Chondrocyte (in vitro differentiated cells): Measurements from ENCODE around the gene HNMT. TPM values are rescaled to one million over a fixed set of nuclear protein-coding genes. Genes with fewer than 3 reads are reported as not detected.

Experiments
- DNase-seq: peaks from one replicate; pipeline ENCODE4 v3.0.0; 2021; ENCODE audit warnings: mixed read lengths, low spot score
- H3K27ac Mint-ChIP-seq: one replicate; pipeline ENCODE4 v1.8.0; 2021; ENCODE audit warnings: mild to moderate bottlenecking, moderate library complexity, mixed read lengths; ENCODE audit not compliant: unreplicated experiment
- H3K27me3 Mint-ChIP-seq: 2 replicates; pipeline ENCODE4 v1.8.0; 2021; ENCODE audit warnings: low read depth, mixed read lengths
- H3K36me3 Mint-ChIP-seq: 2 replicates; pipeline ENCODE4 v1.8.0; 2021; ENCODE audit warnings: low read depth, mixed read lengths
- H3K4me1 Mint-ChIP-seq: 2 replicates; pipeline ENCODE4 v1.8.0; 2021; ENCODE audit warnings: low read depth, mild to moderate bottlenecking, mixed read lengths
- H3K4me3 Mint-ChIP-seq: one replicate; pipeline ENCODE4 v1.8.0; 2021; ENCODE audit warnings: mild to moderate bottlenecking, moderate library complexity, mixed read lengths; ENCODE audit not compliant: unreplicated experiment
- H3K9me3 Mint-ChIP-seq: 2 replicates; pipeline ENCODE4 v1.8.0; 2021; ENCODE audit warnings: low read depth, mixed read lengths
- total RNA-seq: library from RNA; stranded (reverse); gene quantifications from 3 replicates; pipeline ENCODE4 v1.2.1, GENCODE V29; 2021
- TF ChIP-seq, protein P1 (sequence below): fragments of 200-600 bp; sonication (generic); IDR thresholded peaks from 2 replicates; pipeline ENCODE4 v1.5.0; 2021; ENCODE audit warnings: antibody characterized with exemption, mild to moderate bottlenecking, moderate library complexity

The HNMT gene
- total RNA-seq, 1 donor from 2014 or later = 4.6 TPM

DNA sequence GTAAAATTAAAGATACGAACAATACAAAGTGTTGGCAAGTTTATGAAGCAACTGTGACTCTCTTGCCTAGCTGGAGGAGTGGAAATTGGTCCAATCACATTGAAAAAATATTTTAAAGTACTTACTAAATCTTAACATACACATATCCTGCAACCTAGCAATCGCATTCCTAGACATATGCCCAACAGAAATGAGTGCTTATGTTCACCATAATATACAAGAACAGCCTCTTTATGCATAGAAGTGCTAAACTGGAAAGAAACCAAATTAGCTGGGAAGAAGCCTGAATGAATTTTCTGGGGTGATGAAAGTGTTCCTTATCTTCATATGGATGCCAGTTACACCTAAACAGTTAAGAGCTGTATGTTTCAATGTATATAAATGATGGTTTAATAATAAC is 98.9 kb downstream of the HNMT start:
- Mint-ChIP-seq H3K4me1 (no peaks in the 10 kb centered on the region), H3K36me3 (no peaks in the 10 kb centered on the region), H3K27me3 (peaks cover 1% of the 10 kb centered on the region), H3K9me3 (peaks cover 3% of the 10 kb centered on the region), H3K27ac (no peak overlapping the region), H3K4me3 (no peak overlapping the region)
- DNase-seq = no peak
- TF ChIP-seq, protein P1, sequence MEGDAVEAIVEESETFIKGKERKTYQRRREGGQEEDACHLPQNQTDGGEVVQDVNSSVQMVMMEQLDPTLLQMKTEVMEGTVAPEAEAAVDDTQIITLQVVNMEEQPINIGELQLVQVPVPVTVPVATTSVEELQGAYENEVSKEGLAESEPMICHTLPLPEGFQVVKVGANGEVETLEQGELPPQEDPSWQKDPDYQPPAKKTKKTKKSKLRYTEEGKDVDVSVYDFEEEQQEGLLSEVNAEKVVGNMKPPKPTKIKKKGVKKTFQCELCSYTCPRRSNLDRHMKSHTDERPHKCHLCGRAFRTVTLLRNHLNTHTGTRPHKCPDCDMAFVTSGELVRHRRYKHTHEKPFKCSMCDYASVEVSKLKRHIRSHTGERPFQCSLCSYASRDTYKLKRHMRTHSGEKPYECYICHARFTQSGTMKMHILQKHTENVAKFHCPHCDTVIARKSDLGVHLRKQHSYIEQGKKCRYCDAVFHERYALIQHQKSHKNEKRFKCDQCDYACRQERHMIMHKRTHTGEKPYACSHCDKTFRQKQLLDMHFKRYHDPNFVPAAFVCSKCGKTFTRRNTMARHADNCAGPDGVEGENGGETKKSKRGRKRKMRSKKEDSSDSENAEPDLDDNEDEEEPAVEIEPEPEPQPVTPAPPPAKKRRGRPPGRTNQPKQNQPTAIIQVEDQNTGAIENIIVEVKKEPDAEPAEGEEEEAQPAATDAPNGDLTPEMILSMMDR = no peak
